Muscle of back (tissue), 11 donors: ENCODE measurements around the gene HEXIM1. TPM values are rescaled to one million over a fixed set of nuclear protein-coding genes. Genes with fewer than 3 reads are reported as not detected.

Experiments
- DNase-seq, 3 donors: peaks; one replicate each; pipeline versions ENCODE4 v3.0.0 to v3.0.0-alpha.2; 2013
- polyA plus RNA-seq, 10 donors: library from polyadenylated mRNA; unstranded; fragments of 120-200 nt; gene quantifications; one replicate each; pipeline ENCODE4 v1.2.1, GENCODE V29; 2013; ENCODE audit not compliant: insufficient read length in 10 of 10

HEXIM1 gene
- polyA plus RNA-seq, 10 donors: 16.6 to 26.6 (median 21.5) TPM

DNA sequence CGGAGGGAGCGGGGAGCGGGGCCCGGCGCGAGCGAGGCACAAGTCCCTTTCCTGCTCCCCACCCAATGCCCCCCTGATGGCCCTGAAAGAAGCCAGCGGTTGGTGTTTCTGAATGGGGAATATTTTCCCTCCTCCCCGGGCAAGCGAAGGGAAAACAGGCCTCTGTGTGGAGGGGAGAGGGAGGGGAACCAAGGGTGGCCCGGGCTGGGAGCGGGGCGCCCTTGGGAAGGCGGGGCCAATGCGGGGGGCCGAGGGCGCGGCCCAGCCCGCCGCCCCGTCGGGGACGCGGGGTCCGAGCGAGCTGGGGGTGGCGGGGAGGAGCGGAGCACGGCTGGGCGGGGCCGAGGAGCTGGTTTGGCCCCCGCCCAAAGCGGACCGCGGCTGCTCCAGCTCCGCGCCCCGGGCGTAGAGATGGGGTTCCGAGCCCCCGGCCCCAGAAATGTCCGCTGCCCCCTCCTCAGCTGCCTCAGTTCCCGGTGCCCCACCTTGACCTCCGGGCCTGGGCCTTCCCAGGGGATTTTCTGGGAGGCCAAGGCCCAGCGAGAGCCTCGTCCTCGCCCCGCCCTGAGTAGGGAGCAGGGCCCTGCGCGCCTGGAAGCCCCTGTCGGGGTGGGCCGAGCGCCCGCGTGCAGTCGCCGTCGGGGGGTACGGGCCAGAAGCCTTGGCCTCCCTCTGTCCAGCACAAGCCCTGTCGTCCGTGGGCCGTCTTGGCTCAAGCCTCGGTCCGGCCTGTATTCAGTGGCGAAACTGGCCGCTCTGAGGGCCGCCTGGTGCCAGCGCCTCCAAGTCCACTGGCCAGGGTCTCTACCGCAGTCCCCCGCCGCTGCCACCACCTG is 3.9 kb upstream of the HEXIM1 start:
- peak in 1 of 3 donors; percentile 68 for DNase-seq

DNA sequence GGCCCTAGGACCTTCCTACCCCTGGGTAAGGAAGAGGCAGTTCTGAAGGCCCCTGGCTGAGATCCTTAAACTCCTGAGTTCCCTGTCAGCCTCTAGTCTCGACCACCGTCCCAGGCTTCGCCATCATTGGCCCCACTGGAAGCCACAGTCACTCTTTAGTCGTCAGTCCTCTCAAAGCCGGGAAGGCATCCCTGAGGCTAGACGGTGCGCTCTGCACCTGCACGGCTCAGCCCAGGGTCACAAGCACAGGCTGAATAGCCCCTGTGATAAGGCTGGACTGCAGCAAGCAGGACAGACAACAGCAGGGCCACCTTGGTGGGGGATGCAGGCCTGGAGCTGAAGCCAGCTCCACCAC is 3.3 kb upstream of the HEXIM1 start:
- DNase-seq: no peak

DNA sequence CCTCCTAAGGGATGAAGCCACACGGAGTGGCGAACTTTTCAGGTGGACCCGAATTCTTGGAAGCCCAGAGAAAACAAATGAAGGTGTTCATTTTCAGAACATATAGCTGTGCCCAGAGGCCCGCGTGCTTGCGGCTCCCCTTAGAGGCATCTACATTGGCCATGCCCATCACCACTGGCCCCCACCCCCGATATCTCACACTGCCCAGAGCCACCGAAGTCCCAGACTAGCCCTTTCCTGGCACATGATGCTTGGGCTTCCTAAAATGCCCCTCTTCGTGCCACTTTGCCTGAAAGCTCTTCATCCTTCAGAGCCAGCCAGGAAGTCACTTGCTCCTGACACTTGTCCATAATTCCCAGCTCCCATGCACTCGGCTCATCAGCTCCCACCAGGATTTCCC is 2.1 kb upstream of the HEXIM1 start:
- no peak for DNase-seq

DNA sequence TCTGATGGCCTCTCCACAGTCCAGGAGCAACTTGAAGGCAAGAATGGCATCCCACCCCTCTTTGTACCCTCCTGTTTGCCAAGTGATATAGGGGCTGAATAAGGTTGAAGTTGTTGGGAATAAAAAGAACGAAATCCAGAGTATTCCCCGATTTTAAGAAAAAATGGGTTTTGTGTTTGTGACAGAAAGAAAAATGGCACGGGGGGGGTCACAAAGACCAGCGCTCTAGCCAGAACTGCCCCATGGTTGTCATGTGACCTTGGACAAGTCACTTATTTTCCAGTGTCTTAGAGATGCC is 1.7 kb upstream of the HEXIM1 start:
- no peak for DNase-seq

DNA sequence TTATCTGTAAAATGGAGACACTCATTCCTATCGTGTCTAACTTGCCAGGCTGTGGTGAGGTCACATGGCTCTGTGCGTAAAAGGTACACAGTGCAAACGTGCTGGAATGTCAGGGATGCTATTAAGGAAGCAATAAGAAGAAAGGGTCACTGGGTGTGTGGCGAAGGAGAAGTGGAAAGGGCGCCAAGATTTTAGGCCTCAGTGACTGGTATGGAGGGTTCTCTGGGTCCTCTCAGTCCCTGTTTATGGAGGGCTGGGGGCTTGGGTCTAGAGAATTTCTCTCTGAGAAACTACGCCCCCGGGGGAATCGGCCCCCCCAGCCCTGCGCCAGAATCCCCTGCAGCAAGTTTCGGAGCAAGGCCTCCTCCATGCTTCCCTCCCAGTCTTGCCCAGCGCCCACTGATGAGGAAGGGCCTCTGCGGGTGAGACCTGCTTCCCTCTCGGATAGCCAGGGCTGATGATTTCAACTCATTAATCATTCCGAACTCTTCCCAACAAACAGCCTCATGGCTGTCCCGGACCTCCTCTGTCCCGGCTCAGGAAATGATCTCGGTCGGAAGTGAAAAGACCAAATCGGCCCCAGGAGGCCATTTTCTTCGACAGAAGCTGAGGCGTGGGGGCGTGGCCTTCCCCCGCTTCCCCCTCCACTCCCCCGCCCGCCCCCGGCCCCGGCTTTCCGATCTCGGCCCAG is 1.2 kb upstream of the HEXIM1 start:
- DNase-seq: peak in 2 of 3 donors; percentile 91 to 96

- peak; percentile 94 to 98 (median 96) for DNase-seq
Observed at GRCh38 chr17:45147581-45148182, 593 bp upstream of the HEXIM1 start.

GRCh38 chr17:45149037-45149668 is 878 bp downstream of the HEXIM1 start:
- DNase-seq: peak; percentile 90 to 96 (median 93)

DNA sequence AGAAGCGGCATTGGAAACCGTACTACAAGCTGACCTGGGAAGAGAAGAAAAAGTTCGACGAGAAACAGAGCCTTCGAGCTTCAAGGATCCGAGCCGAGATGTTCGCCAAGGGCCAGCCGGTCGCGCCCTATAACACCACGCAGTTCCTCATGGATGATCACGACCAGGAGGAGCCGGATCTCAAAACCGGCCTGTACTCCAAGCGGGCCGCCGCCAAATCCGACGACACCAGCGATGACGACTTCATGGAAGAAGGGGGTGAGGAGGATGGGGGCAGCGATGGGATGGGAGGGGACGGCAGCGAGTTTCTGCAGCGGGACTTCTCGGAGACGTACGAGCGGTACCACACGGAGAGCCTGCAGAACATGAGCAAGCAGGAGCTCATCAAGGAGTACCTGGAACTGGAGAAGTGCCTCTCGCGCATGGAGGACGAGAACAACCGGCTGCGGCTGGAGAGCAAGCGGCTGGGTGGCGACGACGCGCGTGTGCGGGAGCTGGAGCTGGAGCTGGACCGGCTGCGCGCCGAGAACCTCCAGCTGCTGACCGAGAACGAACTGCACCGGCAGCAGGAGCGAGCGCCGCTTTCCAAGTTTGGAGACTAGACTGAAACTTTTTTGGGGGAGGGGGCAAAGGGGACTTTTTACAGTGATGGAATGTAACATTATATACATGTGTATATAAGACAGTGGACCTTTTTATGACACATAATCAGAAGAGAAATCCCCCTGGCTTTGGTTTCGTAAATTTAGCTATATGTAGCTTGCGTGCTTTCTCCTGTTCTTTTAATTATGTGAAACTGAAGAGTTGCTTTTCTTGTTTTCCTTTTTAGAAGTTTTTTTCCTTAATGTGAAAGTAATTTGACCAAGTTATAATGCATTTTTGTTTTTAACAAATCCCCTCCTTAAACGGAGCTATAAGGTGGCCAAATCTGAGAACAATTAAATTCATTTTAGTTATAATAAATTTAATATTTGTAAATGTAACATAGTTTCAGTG is 1.7 kb downstream of the HEXIM1 start:
- DNase-seq: peak in 1 of 3 donors; percentile 78

DNA sequence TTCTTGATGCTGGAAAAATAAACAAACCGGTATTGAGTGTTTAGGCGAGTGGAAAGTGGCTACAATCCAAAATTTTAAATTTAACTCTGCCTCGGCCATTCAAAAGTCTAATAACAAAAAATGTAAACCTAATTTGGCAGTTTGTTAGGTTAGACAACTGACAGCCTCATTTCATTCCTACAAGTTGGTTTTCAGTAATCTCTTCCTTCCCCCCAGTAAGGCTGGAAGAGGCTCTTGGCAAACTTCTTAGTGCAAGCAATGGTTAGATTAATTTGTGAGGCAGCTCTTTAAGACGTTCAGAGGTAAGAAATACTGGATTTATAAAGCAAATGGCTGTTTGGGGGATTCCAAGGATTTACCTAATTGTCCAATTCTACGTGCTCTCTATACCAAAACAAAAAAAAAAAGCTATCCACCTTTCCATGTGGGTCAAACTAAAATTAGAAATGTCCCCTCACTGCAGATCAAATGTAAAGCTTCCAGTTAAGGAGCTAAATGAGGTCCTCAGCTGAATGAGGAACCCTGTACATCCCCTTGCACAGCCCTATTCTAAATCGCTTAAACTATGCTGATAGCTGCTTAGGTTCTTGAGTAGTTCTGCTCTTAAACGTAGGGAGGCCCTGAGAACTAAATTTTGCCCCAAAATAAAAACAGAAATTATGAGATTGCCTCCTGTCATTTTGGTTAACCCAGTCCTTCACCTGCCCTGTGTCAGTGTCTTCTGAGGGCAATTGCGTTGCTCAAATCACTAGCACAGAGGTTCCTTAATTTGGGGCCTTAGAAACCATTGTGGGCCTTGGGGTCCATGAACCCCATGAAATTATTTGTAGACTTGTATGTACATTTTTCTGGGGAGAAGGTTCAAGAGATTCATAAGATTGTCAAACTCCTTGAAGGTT is 2.9 kb downstream of the HEXIM1 start:
- peak in 1 of 3 donors; percentile 70 for DNase-seq

- DNase-seq: no peak
Observed at GRCh38 chr17:45155029-45155428, 6.8 kb downstream of the HEXIM1 start.

- no peak for DNase-seq
Observed at GRCh38 chr17:45155483-45155882, 7.2 kb downstream of the HEXIM1 start.

- no peak for DNase-seq
Observed at GRCh38 chr17:45156242-45156641, 8.0 kb downstream of the HEXIM1 start.

DNA sequence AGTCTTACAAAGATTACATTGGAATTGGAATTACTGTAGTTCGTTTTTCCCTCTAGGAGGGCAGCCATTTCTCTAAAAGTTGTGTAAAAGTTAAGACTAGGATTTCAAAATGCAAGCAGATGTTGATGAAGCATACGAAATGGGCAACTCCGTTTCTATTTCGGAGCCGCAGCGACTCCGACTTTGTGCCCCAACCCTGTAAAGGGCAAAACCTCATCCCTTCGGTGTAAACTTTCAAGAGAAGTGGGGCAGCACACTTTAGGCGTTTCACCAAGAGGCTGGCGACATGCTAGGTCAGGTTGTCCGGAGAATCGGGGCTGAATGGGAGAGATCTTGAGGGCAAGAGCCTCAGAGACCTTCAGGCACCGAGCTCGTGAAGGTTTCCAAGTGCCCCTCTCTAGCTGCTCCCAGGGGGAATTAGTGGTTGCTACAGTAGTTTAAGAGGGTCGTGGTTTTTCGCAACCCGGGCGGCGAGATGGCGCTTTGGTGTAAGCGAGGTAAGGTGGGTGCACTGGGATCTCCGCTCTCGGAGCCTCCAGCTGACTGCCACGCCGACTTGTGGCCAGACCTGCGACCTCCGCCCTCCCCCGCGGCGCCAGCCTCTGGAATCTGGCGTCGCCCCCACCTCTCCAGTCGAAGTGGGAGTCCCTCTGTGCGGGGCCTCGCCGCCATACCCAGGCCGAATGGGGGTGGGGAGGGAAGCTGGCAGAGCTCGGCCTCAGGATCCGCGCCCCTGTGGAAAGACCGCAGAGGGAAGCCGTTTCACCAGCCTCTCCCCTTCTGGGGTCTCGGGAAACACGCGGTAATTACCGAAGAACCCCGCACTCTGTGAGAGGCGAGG is 12.4 kb downstream of the HEXIM1 start:
- peak; percentile 75 to 93 (median 81) for DNase-seq

DNA sequence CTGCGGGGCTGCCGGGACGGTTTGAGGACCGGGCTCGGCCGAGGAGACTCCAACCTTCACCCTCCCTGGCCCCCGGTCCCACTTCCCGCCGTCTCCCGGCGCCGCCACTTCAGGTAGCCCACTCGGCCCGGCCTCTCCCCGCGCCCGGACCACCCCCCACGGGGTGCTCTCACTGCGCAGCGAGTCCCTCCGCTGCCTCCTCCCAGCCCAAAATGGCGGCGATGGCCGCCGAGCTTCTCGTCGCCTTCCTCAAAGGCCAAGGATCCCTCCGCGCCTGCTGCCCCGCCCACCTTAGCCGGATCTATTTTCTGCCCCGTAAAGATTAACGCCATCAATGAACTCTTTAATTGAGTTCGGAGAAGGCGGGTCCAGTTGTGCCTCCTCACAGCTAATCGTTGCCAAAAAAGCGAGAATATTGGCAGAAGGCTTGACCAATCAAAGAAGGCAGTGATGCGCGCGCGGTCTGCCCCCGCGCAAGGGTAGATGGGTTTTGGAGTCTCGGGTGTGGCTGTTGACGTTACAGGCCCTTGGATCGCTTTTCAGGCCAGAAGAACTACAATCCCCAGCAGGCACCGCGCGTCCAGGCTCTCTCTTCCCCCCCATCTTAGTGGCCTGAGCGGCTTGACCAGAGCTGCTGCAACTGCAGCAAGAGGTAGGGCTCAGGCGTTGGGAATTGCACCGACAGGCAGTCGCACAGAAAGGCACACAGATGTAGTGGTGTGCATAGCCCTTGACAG is 13.2 kb downstream of the HEXIM1 start, which contains the start of gene HEXIM2:
HEXIM2 (plus strand) TSS at position 588 of the 737 bp plus-strand sequence. CDS start 919 bp downstream, outside the sequence.
- peak; percentile 100 for DNase-seq

GRCh38 chr17:45162025-45162687 is 13.9 kb downstream of the HEXIM1 start:
- DNase-seq: no peak

GRCh38 chr17:45164734-45165269 is 16.5 kb downstream of the HEXIM1 start:
- no peak for DNase-seq

GRCh38 chr17:45168991-45169752 is 20.9 kb downstream of the HEXIM1 start:
- no peak for DNase-seq
